Measurements from ENCODE around the gene ZMYND11. TPM values are rescaled to one million over a fixed set of nuclear protein-coding genes. Genes with fewer than 3 reads are reported as not detected.

ZMYND11 gene
- total and polyA plus RNA-seq, 10 donors: 20.3 to 65.3 (median 51.6) TPM

DNA sequence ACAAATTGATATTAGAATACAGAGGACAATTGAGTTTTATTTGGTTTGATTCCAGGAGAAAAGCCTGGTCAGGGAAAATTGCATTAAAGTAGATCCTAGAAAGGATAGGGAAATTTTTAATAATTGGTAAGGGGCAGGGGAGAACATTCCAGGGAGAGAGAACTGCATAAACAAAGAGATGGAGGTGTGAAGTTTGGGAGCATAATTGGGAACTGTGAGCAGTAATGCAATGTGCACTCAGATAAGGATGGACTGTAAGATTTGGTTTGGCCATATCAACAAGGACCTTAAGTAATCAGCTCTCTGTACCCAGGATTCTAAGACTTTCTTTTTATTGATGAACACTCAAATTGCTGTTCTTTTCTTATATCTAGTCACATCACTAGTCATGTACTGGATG lies 41.4 kb downstream of the ZMYND11 start:
- DNase-seq: no peak
- TF ChIP-seq, protein P1, sequence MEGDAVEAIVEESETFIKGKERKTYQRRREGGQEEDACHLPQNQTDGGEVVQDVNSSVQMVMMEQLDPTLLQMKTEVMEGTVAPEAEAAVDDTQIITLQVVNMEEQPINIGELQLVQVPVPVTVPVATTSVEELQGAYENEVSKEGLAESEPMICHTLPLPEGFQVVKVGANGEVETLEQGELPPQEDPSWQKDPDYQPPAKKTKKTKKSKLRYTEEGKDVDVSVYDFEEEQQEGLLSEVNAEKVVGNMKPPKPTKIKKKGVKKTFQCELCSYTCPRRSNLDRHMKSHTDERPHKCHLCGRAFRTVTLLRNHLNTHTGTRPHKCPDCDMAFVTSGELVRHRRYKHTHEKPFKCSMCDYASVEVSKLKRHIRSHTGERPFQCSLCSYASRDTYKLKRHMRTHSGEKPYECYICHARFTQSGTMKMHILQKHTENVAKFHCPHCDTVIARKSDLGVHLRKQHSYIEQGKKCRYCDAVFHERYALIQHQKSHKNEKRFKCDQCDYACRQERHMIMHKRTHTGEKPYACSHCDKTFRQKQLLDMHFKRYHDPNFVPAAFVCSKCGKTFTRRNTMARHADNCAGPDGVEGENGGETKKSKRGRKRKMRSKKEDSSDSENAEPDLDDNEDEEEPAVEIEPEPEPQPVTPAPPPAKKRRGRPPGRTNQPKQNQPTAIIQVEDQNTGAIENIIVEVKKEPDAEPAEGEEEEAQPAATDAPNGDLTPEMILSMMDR (IDR thresholded peaks at IDR 0.05 in 8 of 11, conservative IDR thresholded peaks at IDR 0.05 in 3 of 11): no peak
- TF ChIP-seq POLR2AphosphoS5 (IDR thresholded peaks at IDR 0.05) (no peak), POLR2A (IDR thresholded peaks at IDR 0.05) (no peak)
- no peaks in the 10 kb centered on the region for H3K27me3 ChIP-seq (replicated peaks in 1 of 7)
- intact Hi-C loops (cut with DNase I; ENCODE audit: low total_unique reads): no loop called here
- no peak overlapping the region for H3K27ac ChIP-seq
- peaks cover 0 to 6% (median 0%) of the 10 kb centered on the region in 6 donors for H3K4me1 ChIP-seq
- peaks cover 0 to 19% (median 7%) of the 10 kb centered on the region in 6 donors for H3K36me3 ChIP-seq
- H3K9me3 ChIP-seq: no peaks in the 10 kb centered on the region
- H3K4me3 ChIP-seq: no peak overlapping the region

DNA sequence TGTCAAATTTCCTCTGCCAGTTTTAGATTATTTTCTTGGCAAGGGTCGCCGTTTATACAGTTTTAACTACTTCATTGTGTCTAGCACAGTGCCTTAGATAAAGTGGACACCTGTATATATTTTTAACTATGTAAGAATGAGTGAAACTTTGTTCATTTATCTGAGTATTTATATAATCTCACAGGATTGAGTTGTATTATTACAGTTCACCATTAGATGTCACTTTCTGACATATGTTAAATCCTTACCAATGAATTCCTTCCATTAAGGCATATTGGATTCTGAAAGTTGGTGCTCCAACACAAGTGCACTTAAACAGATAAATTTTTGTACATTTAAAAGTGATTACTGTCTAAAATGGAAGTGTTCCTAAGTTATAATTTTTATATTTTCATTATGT lies 43.0 kb downstream of the ZMYND11 start:
- Histone ChIP-seq H3K27me3 (replicated peaks in 1 of 7) (no peaks in the 10 kb centered on the region), H3K4me1 (peaks cover 0 to 15% (median 3%) of the 10 kb centered on the region in 6 donors), H3K27ac (no peak overlapping the region), H3K36me3 (peaks cover 0 to 33% (median 10%) of the 10 kb centered on the region in 6 donors), H3K9me3 (peaks cover 0 to under 1% (median 0%) of the 10 kb centered on the region in 8 donors), H3K4me3 (no peak overlapping the region)
- WGBS, 5 donors: 52 to 75% (median 60%) methylated on average over 2 of the region's 2 CpGs
- intact Hi-C loops (cut with DNase I; ENCODE audit: low total_unique reads): no loop called here
- TF ChIP-seq, protein P1 (IDR thresholded peaks at IDR 0.05 in 8 of 11, conservative IDR thresholded peaks at IDR 0.05 in 3 of 11): peak in 9 of 11 experiments; percentile 7 to 58 (median 47)
- TF ChIP-seq POLR2AphosphoS5 (IDR thresholded peaks at IDR 0.05): no peak
- no peak for DNase-seq

GRCh38 chr10:178723-179122 lies 43.5 kb downstream of the ZMYND11 start:
- intact Hi-C loops (cut with DNase I; ENCODE audit: low total_unique reads): no loop called here
- Histone ChIP-seq H3K27me3 (replicated peaks in 1 of 7) (no peaks in the 10 kb centered on the region), H3K9me3 (peaks cover 0 to 6% (median 3%) of the 10 kb centered on the region in 8 donors), H3K36me3 (peaks cover 0 to 38% (median 14%) of the 10 kb centered on the region in 6 donors), H3K27ac (no peak overlapping the region), H3K4me1 (peaks cover 0 to 15% (median 3%) of the 10 kb centered on the region in 6 donors), H3K4me3 (no peak overlapping the region)
- no peak for TF ChIP-seq POLR2A (IDR thresholded peaks at IDR 0.05)
- DNase-seq: no peak

DNA sequence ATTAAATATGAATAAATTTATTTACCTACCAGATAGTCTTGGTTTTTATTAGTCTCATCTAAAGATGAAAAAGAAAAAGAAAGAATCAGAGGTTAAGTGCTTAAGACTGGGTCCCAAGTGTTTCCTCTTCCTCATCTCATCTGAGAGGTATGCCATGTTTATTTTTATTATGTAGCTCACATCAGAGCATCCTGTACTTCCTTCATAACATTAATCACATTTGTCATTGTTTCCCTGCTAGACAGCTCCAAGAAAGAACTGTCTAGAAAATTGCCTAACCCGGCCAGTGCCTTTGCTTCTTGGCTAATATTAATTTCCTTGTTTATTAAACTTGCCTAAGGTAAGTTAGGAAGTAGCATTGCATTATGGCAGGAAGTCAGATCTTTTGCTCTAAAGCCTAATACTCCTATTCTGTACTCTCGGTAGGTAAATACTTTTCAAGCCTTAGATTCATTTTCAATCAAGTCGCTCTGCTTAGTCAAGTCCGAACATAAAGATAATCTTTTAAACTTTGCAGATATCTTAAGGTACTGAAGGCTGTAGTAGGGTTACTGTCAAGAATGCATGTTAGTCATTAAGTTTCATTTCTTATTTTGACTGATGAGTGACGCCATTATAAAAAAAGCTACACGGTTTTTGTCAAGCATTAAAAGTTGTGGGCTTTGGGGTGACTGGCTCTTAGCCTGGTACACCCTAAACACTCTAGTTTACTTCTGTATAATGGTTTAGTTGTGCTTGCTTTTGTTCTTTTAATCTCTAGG lies 47.4 kb downstream of the ZMYND11 start:
- Histone ChIP-seq H3K4me1 (peaks cover 0 to 15% (median 3%) of the 10 kb centered on the region in 6 donors), H3K27me3 (replicated peaks in 1 of 7) (no peaks in the 10 kb centered on the region), H3K9me3 (peaks cover 0 to 16% (median 12%) of the 10 kb centered on the region in 8 donors), H3K27ac (no peak overlapping the region), H3K4me3 (no peak overlapping the region), H3K36me3 (peaks cover 0 to 62% (median 18%) of the 10 kb centered on the region in 6 donors)
- intact Hi-C loops (cut with DNase I; ENCODE audit: low total_unique reads): no loop called here
- TF ChIP-seq, protein P1 (IDR thresholded peaks at IDR 0.05 in 8 of 11, conservative IDR thresholded peaks at IDR 0.05 in 3 of 11): no peak
- TF ChIP-seq POLR2AphosphoS5 (IDR thresholded peaks at IDR 0.05): no peak
- no peak for TF ChIP-seq POLR2A (IDR thresholded peaks at IDR 0.05)
- DNase-seq: no peak
- WGBS, 5 donors: 62 to 83% (median 66%) methylated on average over 6 of the region's 6 CpGs
